GM18861 (cell line): ENCODE measurements around the gene NDEL1.
A peak's percentile ranks its signal among the peaks of the same experiment; 100 is the strongest.
"Not testable (repeated sequence)": the region's sequence is repeated elsewhere in the genome, so short reads cannot be mapped to it uniquely, and the experiment has no call there.

Experiments
- ATAC-seq: cut with Tn5 transposase; IDR thresholded peaks from one replicate; pipeline ENCODE4 v1.9.1; 2021; ENCODE audit not compliant: unreplicated experiment

The NDEL1 gene, protein sequence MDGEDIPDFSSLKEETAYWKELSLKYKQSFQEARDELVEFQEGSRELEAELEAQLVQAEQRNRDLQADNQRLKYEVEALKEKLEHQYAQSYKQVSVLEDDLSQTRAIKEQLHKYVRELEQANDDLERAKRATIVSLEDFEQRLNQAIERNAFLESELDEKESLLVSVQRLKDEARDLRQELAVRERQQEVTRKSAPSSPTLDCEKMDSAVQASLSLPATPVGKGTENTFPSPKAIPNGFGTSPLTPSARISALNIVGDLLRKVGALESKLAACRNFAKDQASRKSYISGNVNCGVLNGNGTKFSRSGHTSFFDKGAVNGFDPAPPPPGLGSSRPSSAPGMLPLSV

DNA sequence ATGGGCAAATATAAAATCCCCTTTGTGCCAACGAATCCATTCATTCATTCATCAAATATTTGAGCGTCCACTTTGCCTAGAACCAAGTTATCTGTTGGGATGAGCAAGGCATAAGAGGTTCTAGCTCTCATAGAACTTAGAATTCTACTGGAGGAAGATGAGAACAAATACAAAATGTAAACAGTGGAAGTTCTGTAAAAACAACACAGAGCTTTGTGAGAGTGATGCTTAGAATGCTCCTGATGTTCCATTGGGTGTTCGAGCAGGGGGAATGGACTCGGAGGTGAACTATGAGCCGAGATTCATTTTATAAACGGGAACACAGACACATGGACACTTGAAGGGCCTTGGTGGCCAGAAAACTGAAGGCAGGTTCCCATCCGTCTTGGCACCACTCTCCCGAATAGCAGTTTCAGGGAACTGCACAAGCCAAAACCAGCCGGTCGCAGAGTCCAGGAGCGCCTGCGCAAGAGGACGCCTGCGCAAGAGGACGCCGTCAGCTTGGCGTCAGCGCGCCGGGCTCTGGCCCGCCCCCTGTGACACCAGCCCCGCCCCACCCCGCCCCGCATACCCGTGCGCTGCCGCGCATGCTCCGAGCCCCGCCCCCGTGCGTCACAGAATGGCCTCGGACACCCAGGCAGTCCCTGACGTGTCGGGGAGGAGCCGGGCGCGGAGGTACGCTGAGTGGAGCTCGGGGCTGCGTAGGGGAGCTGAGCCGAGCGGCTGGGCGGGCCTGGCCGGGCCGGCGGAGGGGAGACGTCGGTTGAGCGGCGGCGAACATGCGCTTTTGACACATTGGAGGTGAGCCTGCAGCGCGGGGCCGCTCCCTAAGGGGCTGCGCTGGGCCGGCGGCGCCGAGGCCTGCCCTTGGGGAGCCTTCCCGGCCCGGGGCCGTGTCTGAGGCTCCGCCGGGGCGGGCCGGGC is at the start of gene NDEL1:
TSS of gene NDEL1 (plus strand) at position 640 of the 924 bp plus-strand sequence. CDS start 8,388 bp downstream, outside the sequence.
- ATAC-seq, result peak; percentile 92

GRCh38 chr17:8386841-8387240 is 48.8 kb upstream of the NDEL1 start:
- ATAC-seq, result no peak

DNA sequence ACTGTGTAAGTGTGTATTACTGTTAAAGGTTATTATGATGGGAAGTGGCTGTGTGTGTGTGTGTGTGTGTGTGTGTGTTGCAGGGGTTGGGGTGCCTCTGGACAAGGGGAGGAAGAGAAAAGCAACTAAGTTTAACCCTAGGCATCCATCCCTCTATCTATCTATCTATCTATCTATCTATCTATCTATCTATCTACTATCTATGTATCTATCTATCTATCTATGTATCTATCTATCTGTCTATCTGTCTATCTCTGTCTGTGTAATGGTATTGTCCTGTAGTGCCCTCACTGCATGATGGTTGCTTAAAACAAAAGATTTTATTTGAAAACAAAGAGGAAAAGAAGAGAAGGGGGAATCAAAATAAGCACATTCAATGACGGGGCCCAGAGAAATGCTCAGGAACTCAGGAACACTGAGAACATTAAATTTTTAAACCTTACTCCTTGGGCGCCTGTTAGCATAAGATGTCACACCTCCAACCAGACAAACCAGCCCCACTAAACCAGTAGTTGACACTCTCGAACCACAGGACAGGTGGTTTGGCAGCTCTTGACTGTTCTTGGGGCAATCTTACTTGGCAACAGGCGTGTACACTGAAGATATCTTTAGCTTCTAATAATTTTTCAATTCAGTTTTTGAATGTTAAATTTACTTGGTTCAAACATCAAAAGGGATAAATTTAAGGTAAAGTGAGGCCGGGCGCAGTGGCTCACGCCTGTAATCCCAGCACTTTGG is 47.6 kb upstream of the NDEL1 start:
- no peak for ATAC-seq

GRCh38 chr17:8391711-8392110 is 44.0 kb upstream of the NDEL1 start:
- no peak for ATAC-seq

- ATAC-seq, result no peak
Observed at GRCh38 chr17:8392274-8392673, 43.4 kb upstream of the NDEL1 start.

GRCh38 chr17:8392674-8393469 is 42.8 kb upstream of the NDEL1 start:
- ATAC-seq, result no peak

DNA sequence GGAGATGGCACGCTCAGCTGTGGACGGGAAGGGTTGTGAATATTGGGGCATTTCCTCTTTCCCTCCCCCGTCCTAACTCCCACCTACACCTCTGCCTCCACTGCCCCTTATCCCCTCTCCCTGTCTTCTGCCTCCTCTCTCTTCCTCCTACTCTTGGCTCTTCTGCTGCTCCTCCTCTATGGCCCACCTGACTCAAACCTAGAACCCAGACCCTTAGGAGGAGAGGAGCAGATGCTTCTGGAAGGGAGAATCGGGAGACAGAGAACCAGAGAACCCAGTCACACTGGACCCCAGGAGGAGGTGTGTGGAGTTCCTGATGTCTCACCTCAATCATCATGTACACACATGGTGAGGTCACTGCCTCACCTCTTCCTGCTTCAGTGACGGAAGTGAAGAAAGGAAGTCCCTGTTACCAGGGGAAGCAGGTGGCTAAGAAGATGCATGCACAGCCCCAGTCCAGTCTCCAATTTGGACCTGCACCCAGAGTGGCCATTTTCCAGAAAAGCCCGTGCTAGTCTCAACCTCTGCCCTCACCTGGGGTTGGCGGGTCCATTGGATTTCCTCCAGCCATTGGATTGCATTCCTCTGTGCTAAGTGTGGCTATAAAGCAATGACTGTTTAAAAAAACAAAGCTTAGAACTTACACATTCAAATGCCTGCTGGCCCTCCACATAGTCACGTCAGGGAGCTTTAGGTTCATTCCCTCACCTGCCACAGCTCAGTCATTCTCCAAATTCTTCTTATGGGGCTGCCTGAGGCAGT is 42.0 kb upstream of the NDEL1 start:
- ATAC-seq, result no peak

GRCh38 chr17:8394497-8394896 is 41.2 kb upstream of the NDEL1 start:
- ATAC-seq, result not testable (repeated sequence)

- no peak for ATAC-seq
Observed at GRCh38 chr17:8397636-8398035, 38.0 kb upstream of the NDEL1 start, which contains the start of gene RNF222. TSS of gene RNF222 (minus strand) at chr17:8397827. CDS start at chr17:8393461, 4,366 bp downstream.

DNA sequence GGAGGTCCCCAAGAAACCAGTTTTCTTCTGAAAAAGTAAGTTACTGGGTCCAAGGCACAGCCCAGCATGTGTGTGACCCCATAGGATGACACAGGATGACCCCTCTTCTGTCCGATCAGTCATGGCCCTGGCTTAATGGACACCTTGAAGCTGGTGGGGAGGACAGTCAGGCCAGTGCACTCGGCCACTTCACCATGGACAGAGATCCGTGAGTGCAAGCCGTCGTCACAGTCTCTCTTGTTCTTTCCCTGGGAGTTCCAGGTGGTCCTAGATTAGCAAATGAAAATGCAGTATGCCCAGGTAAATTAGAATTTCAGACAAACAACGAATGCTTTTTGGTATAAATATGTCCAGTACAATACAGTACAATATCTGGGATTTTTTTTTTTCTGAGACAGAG is 36.7 kb upstream of the NDEL1 start:
- ATAC-seq, result no peak

DNA sequence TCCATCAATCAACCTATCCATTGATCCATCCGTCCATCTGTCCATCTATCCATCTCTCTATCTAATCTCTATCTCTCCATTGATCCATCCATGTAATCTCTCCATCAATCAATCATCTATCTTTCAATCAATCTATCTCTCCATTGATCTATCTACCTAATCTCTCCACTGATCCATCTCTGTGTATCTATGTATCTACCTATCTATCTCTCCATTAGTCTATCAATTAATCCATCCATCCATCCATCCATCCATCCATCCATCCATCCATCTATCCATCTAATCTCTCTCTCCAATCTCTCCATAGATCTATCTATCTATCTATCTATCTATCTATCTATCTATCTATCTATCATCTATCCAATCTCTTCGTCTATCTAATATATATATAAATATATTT is 34.6 kb upstream of the NDEL1 start:
- no peak for ATAC-seq

GRCh38 chr17:8402921-8403536 is 32.7 kb upstream of the NDEL1 start:
- no peak for ATAC-seq

GRCh38 chr17:8405499-8406016 is 30.1 kb upstream of the NDEL1 start:
- ATAC-seq, result no peak

GRCh38 chr17:8406174-8406573 is 29.5 kb upstream of the NDEL1 start:
- no peak for ATAC-seq

DNA sequence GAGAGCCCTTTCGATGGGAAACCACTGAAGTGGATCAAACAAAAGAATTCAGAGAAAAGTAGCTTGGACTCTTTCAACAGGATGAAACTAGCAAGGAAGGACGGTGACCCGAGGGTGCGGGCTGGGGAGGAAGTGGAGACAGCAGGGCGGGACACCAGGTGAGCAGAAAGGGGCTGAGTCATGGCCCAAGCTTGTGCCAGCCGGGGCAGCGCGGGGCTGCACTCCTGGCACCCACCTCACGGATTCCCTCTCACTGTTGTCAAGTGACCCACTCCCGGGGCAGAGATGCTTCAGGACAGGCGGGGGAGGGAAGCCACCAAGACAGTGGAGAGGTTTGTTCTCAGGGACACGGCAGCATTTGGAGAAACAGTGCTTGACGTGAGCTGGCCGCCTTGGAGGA is 27.3 kb upstream of the NDEL1 start:
- no peak for ATAC-seq

- ATAC-seq, result no peak
Observed at GRCh38 chr17:8409966-8410882, 25.5 kb upstream of the NDEL1 start.

GRCh38 chr17:8410883-8411238 is 24.8 kb upstream of the NDEL1 start:
- no peak for ATAC-seq

DNA sequence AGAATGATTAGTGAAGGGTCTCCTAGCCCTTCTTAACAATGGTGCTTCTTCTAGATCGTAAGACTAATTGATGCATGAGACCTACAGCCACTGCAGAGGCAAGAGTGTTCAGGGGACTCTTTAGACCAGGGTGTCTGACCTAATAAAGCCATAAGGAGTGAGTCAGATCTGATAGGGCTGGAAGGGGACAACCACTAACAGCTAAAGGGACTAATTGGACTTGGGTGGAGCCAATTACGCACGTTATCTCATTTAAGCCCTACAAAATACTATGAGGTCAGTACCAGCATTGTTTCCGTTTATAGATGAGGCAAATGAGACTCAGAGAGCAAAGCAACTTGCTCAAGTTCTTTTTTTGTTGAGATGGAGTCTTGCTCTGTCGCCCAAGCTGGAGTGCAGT is 23.6 kb upstream of the NDEL1 start:
- ATAC-seq, result no peak
